Activated B cell treated with CpG ODN at 0.5 μM for 24 hours (primary cell): ENCODE measurements around the gene FKBP14. TPM values are rescaled to one million over a fixed set of nuclear protein-coding genes. Genes with fewer than 3 reads are reported as not detected.

Source experiments
- ATAC-seq: fragments of 200-7000 bp; cut with Tn5 transposase; one replicate; pipeline ENCODE4 v1.10.0; 2021; ENCODE audit warnings: low read depth, mild to moderate bottlenecking, moderate library complexity
- CTCF ChIA-PET: fragments of 350-600 bp; sonication (Branson Sonifier 250); formaldehyde crosslinking; loops from one replicate; lab custom pipeline; 2021; ENCODE audit warnings: antibody characterized with exemption; lab: Charles Lee
- POLR2A ChIA-PET: fragments of 350-600 bp; sonication (Branson Sonifier 250); formaldehyde crosslinking; loops from one replicate; lab custom pipeline; 2021; ENCODE audit warnings: antibody characterized with exemption; lab: Charles Lee
- DNase-seq: peaks from one replicate; pipeline ENCODE4 v3.0.0; 2022
- H3K27ac Mint-ChIP-seq: one replicate; pipeline ENCODE4 v1.8.0; 2020; ENCODE audit warnings: mixed read lengths
- H3K27me3 Mint-ChIP-seq: one replicate; pipeline ENCODE4 v1.8.0; 2021; ENCODE audit warnings: mixed read lengths
- H3K36me3 Mint-ChIP-seq: one replicate; pipeline ENCODE4 v1.8.0; 2021; ENCODE audit warnings: low read depth, mixed read lengths
- H3K4me1 Mint-ChIP-seq: one replicate; pipeline ENCODE4 v1.8.0; 2021; ENCODE audit warnings: mixed read lengths
- H3K4me3 Mint-ChIP-seq: one replicate; pipeline ENCODE4 v1.8.0; 2020; ENCODE audit warnings: mild to moderate bottlenecking, mixed read lengths
- H3K9me3 Mint-ChIP-seq: one replicate; pipeline ENCODE4 v1.8.0; 2020; ENCODE audit warnings: mixed read lengths
- intact Hi-C: fragments of 100-400 bp; cut with micrococcal nuclease; formaldehyde crosslinking; loops from one replicate; pipeline ENCODE4 v1.15.1; 2024
- total RNA-seq: library from RNA; stranded (reverse); gene quantifications from 2 replicates; pipeline ENCODE4 v1.2.3, GENCODE V29; 2022
- TF ChIP-seq, protein P1 (sequence below): fragments of 200-600 bp; IDR thresholded peaks from one replicate; pipeline ENCODE4 v1.8.0; 2022; ENCODE audit warnings: antibody characterized with exemption, mild to moderate bottlenecking

FKBP14 gene
- total RNA-seq, 1 donor from 2014 or later, result 11.4 TPM

DNA sequence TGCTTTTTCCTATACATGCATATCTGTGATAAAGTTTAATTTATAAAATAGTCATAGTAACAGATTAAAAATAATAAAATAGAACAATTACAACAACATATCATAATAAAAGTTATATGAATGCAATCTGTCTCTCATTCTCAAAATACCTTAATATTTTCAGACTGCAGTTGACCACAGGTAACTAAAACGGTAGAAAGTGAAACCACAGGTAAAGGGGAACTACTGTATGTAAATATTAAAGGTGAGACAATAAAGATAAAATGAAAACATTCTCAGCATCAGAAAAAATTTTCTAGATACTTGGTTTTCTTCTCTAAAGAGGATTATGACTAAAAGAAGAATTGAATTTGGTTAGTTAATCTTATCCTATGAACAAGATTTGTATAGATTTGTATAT lies 6.0 kb downstream of the FKBP14 start:
- no peaks in the 10 kb centered on the region for H3K27me3 Mint-ChIP-seq
- peaks cover 3% of the 10 kb centered on the region for H3K9me3 Mint-ChIP-seq
- peaks cover 28% of the 10 kb centered on the region for H3K4me1 Mint-ChIP-seq
- CTCF ChIA-PET, result no interaction called here
- intact Hi-C loops, result no loop called here
- no peak for DNase-seq
- no peak overlapping the region for H3K27ac Mint-ChIP-seq
- no peak overlapping the region for H3K4me3 Mint-ChIP-seq
- ATAC-seq, result no peak
- TF ChIP-seq, protein P1, sequence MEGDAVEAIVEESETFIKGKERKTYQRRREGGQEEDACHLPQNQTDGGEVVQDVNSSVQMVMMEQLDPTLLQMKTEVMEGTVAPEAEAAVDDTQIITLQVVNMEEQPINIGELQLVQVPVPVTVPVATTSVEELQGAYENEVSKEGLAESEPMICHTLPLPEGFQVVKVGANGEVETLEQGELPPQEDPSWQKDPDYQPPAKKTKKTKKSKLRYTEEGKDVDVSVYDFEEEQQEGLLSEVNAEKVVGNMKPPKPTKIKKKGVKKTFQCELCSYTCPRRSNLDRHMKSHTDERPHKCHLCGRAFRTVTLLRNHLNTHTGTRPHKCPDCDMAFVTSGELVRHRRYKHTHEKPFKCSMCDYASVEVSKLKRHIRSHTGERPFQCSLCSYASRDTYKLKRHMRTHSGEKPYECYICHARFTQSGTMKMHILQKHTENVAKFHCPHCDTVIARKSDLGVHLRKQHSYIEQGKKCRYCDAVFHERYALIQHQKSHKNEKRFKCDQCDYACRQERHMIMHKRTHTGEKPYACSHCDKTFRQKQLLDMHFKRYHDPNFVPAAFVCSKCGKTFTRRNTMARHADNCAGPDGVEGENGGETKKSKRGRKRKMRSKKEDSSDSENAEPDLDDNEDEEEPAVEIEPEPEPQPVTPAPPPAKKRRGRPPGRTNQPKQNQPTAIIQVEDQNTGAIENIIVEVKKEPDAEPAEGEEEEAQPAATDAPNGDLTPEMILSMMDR, result no peak
- H3K36me3 Mint-ChIP-seq, result peaks cover 17% of the 10 kb centered on the region
- POLR2A ChIA-PET, result no interaction called here

DNA sequence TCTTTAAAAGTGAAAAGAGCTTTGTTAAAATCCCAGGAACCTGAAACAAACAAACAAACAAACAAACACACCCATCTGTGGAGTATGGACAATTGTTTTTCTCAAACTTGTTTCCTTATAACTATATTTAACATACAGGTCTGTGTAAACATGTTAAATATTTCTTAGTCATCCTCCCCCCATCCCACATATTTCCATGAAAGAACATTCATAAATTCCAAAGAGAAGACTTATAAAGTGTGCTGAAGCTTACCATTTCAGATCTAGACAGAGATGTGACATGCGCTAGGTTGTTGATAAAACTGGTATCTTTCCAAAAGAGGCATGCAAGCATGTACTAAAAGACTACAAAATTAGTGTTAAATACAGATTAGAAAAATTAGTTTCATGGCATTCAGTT lies 6.5 kb downstream of the FKBP14 start:
- Mint-ChIP-seq H3K27ac (no peak overlapping the region), H3K4me1 (peaks cover 22% of the 10 kb centered on the region), H3K27me3 (no peaks in the 10 kb centered on the region), H3K36me3 (peaks cover 17% of the 10 kb centered on the region), H3K9me3 (peaks cover 3% of the 10 kb centered on the region), H3K4me3 (no peak overlapping the region)
- ChIA-PET CTCF (no interaction called here), POLR2A (no interaction called here)
- TF ChIP-seq, protein P1, result no peak
- DNase-seq (no peak), ATAC-seq (no peak)
- intact Hi-C loops, result loop anchor here (1.0 kb wide), 1 partner anchor 42 kb away; no protein-coding TSS in a partner anchor

DNA sequence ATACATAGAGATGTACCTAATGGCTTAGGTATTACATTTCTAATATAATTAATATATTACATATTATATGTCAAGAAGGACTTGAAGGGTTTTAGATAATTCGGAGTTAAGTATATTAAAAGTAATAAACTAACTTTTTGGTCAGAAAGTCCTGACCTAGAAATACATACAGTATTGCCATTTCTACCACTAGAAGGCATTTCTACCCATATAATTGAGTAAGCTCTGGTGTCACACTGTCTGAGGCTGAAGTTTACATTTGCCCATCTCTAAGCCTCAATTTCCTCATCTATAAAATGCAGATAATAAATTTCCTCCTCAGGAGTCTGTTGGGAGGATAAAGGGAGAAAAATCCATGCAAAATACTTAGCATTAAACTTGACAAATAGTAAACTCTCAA lies 7.1 kb downstream of the FKBP14 start:
- no peak overlapping the region for H3K27ac Mint-ChIP-seq
- CTCF ChIA-PET, result no interaction called here

DNA sequence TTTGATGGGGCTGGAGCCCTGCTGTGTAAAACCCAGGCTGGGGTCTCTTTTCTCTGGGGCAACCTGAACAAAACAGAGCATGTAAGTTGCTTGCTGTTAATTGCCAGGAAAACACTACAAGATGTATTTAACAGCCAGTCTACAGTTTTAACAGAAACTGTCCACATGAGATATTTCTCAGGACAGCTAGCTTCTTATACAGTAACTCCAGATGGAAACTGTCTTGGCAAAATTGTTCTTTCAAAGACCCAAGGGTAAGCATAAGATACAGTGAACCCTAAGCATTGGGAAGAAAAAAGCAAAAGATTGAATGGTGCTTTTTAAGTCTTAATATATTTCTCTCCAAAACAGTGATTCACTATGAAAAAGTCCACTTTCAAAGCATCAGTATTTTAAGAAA lies 8.1 kb downstream of the FKBP14 start:
- no peak overlapping the region for H3K4me3 Mint-ChIP-seq
- TF ChIP-seq, protein P1, result no peak
- peaks cover 11% of the 10 kb centered on the region for H3K4me1 Mint-ChIP-seq
- intact Hi-C loops, result no loop called here
- no peaks in the 10 kb centered on the region for H3K27me3 Mint-ChIP-seq
- peaks cover 24% of the 10 kb centered on the region for H3K36me3 Mint-ChIP-seq
- ATAC-seq, result no peak
- CTCF ChIA-PET, result no interaction called here
- POLR2A ChIA-PET, result no interaction called here
- no peak overlapping the region for H3K27ac Mint-ChIP-seq
- peaks cover 1% of the 10 kb centered on the region for H3K9me3 Mint-ChIP-seq
- no peak for DNase-seq

More for the DNA sequence above, 7.1 kb downstream of the FKBP14 start:
- Mint-ChIP-seq H3K4me1 (peaks cover 17% of the 10 kb centered on the region), H3K27me3 (no peaks in the 10 kb centered on the region), H3K4me3 (no peak overlapping the region), H3K9me3 (peaks cover 3% of the 10 kb centered on the region), H3K36me3 (peaks cover 20% of the 10 kb centered on the region)
- TF ChIP-seq, protein P1, result no peak
- intact Hi-C loops, result loop anchor here (1.0 kb wide), 1 partner anchor 43 kb away; no protein-coding TSS in a partner anchor
- POLR2A ChIA-PET, result no interaction called here
- ATAC-seq (no peak), DNase-seq (no peak)

DNA sequence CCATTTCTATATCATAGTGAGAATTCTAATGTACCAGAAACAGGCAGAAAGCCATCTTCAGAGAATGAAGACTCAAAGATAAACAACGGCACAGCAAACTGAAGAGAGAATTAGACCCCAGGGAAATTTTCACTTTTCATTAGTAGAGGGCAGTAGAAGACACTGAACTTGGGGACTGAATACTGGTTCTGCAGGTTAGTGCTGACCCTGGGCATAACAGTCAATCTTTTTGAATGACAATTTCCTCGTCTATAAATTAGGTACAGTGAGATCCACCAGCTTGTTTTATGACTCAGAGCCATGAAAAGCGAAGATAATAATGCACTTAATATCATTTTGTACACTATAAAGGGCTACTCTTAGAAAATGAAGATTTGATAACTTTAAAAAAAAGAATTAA lies 13.7 kb downstream of the FKBP14 start:
- peaks cover 18% of the 10 kb centered on the region for H3K36me3 Mint-ChIP-seq
- DNase-seq, result no peak
- intact Hi-C loops, result no loop called here
- no peaks in the 10 kb centered on the region for H3K9me3 Mint-ChIP-seq
- ChIA-PET POLR2A (no interaction called here), CTCF (no interaction called here)
- TF ChIP-seq, protein P1, result no peak
- H3K27me3 Mint-ChIP-seq, result no peaks in the 10 kb centered on the region
- H3K4me3 Mint-ChIP-seq, result no peak overlapping the region
- no peak overlapping the region for H3K27ac Mint-ChIP-seq
- no peaks in the 10 kb centered on the region for H3K4me1 Mint-ChIP-seq
- no peak for ATAC-seq
